Measurements from ENCODE around the gene PFKFB2.

DNA sequence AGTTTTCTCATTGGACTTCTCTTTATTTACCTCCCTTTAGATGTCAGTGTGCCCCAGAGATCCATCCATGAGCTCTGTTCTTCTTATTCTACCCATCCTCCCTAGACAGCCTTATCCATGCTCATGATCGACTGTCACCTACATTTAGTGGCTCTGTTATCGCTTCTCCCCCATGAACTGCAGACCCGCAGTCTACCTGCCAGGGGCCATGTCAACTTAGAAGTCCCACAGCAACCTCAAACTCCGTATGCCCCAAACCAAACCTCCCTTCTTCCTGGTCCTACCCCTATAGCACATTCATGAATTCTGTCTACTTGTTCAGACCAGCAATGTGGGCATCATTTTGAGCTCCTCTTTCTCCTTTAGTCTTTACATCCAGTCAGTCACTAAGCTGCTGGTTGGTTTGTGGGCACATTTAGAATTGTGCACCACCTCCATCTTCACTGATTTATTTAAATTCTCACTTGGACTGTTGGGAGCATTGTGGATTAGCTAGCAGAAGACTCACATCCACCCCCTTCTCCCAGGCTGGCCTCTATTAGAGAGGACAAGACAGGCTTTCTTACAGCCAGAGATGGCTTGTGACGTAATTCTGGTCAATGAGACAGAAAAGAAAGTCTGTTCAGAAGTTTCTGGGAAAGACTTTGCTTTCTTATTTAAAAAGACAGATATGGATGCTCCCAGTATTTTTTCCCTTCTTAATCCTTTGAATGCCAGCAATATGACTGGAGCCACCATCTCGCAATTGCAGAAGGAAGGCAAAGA is 39.6 kb upstream of the PFKFB2 start:
- TF ChIP-seq CTCF (IDR thresholded peaks at IDR 0.05) (no peak), EZH2 (IDR thresholded peaks at IDR 0.05; ENCODE audit: borderline replicate concordance, insufficient read depth, low read depth, low read length, poor library complexity, severe bottlenecking) (no peak)

Data from B cell (primary cell).